ENCODE data around the gene PRKG2. TPM values are rescaled to one million over a fixed set of nuclear protein-coding genes. Genes with fewer than 3 reads are reported as not detected.

The PRKG2 gene
- total and polyA plus RNA-seq, 2 experiments from 2014 or later: 6.7 to 17.4 TPM

- H3K79me2 ChIP-seq: peaks cover 2% of the 10 kb centered on the region
- H3K4me1 ChIP-seq (ENCODE audit: insufficient read depth): no peaks in the 10 kb centered on the region
- no peak overlapping the region for H3K4me3 ChIP-seq
- no peaks in the 10 kb centered on the region for H3K9me2 ChIP-seq (replicated peaks; ENCODE audit: insufficient read depth)
- 88% methylated on average over 6 of the region's 6 CpGs for WGBS (ENCODE audit: low lambda C conversion rate, missing lambda C conversion rate)
- no peak overlapping the region for H3K4me2 ChIP-seq
- H3K27ac ChIP-seq: peak overlapping the region; percentile 71
- no peak for DNase-seq (ENCODE audit: low spot score)
- no peaks in the 10 kb centered on the region for H3K9me3 ChIP-seq (ENCODE audit: low read depth)
- no peaks in the 10 kb centered on the region for H4K20me1 ChIP-seq (ENCODE audit: insufficient read depth, poor library complexity, severe bottlenecking)
- H2AFZ ChIP-seq: no peak overlapping the region
- TF ChIP-seq EZH2 (IDR thresholded peaks at IDR 0.05; ENCODE audit: borderline replicate concordance): no peak
- no peak for TF ChIP-seq CTCF (IDR thresholded peaks at IDR 0.05; ENCODE audit: poor library complexity)
- TF ChIP-seq EZH2phosphoT487 (IDR thresholded peaks at IDR 0.05; ENCODE audit: low read depth, severe bottlenecking, unreplicated experiment): no peak
- H3K36me3 ChIP-seq (replicated peaks; ENCODE audit: insufficient read depth, low read depth): no peaks in the 10 kb centered on the region
- H3K27me3 ChIP-seq: no peaks in the 10 kb centered on the region
Observed at GRCh38 chr4:81195475-81195874, 19.5 kb downstream of the PRKG2 start.

GRCh38 chr4:81194286-81194685 lies 20.7 kb downstream of the PRKG2 start:
- H3K27me3 ChIP-seq: no peaks in the 10 kb centered on the region
- TF ChIP-seq EZH2 (IDR thresholded peaks at IDR 0.05; ENCODE audit: borderline replicate concordance): no peak
- TF ChIP-seq EZH2phosphoT487 (IDR thresholded peaks at IDR 0.05; ENCODE audit: low read depth, severe bottlenecking, unreplicated experiment): no peak
- TF ChIP-seq CTCF (IDR thresholded peaks at IDR 0.05; ENCODE audit: poor library complexity): no peak

GRCh38 chr4:81180916-81181315 lies 34.1 kb downstream of the PRKG2 start:
- H3K27ac ChIP-seq: no peak overlapping the region
- no peaks in the 10 kb centered on the region for H4K20me1 ChIP-seq (ENCODE audit: insufficient read depth, poor library complexity, severe bottlenecking)
- no peak overlapping the region for H3K4me2 ChIP-seq
- H3K9me3 ChIP-seq (ENCODE audit: low read depth): no peaks in the 10 kb centered on the region
- no peaks in the 10 kb centered on the region for H3K79me2 ChIP-seq
- H3K36me3 ChIP-seq (replicated peaks; ENCODE audit: insufficient read depth, low read depth): no peaks in the 10 kb centered on the region
- H2AFZ ChIP-seq: no peak overlapping the region
- DNase-seq (ENCODE audit: low spot score): no peak
- TF ChIP-seq CTCF (IDR thresholded peaks at IDR 0.05; ENCODE audit: poor library complexity): no peak
- WGBS (ENCODE audit: low lambda C conversion rate, missing lambda C conversion rate): 50% methylated on average over 1 of the region's 1 CpG
- no peak overlapping the region for H3K4me3 ChIP-seq
- H3K27me3 ChIP-seq: no peaks in the 10 kb centered on the region
- no peaks in the 10 kb centered on the region for H3K9me2 ChIP-seq (replicated peaks; ENCODE audit: insufficient read depth)
- H3K4me1 ChIP-seq (ENCODE audit: insufficient read depth): no peaks in the 10 kb centered on the region

More at GRCh38 chr4:81194286-81194685, 20.7 kb downstream of the PRKG2 start:
- Histone ChIP-seq H3K9me2 (replicated peaks; ENCODE audit: insufficient read depth) (no peaks in the 10 kb centered on the region), H2AFZ (no peak overlapping the region), H3K4me2 (no peak overlapping the region), H3K4me3 (no peak overlapping the region), H3K79me2 (peaks cover 2% of the 10 kb centered on the region), H3K36me3 (replicated peaks; ENCODE audit: insufficient read depth, low read depth) (no peaks in the 10 kb centered on the region), H3K27ac (no peak overlapping the region), H3K4me1 (ENCODE audit: insufficient read depth) (no peaks in the 10 kb centered on the region), H3K9me3 (ENCODE audit: low read depth) (no peaks in the 10 kb centered on the region), H4K20me1 (ENCODE audit: insufficient read depth, poor library complexity, severe bottlenecking) (no peaks in the 10 kb centered on the region)
- no peak for DNase-seq (ENCODE audit: low spot score)
- WGBS (ENCODE audit: low lambda C conversion rate, missing lambda C conversion rate): 85% methylated on average over 3 of the region's 3 CpGs

- TF ChIP-seq CTCF (IDR thresholded peaks at IDR 0.05; ENCODE audit: poor library complexity) (no peak), EZH2 (IDR thresholded peaks at IDR 0.05; ENCODE audit: borderline replicate concordance) (no peak), EZH2phosphoT487 (IDR thresholded peaks at IDR 0.05; ENCODE audit: low read depth, severe bottlenecking, unreplicated experiment) (no peak)
- Histone ChIP-seq H3K36me3 (replicated peaks; ENCODE audit: insufficient read depth, low read depth) (no peaks in the 10 kb centered on the region), H2AFZ (no peak overlapping the region), H3K79me2 (no peaks in the 10 kb centered on the region), H3K9me3 (ENCODE audit: low read depth) (no peaks in the 10 kb centered on the region), H3K4me1 (ENCODE audit: insufficient read depth) (no peaks in the 10 kb centered on the region), H4K20me1 (ENCODE audit: insufficient read depth, poor library complexity, severe bottlenecking) (no peaks in the 10 kb centered on the region), H3K9me2 (replicated peaks; ENCODE audit: insufficient read depth) (no peaks in the 10 kb centered on the region), H3K27me3 (no peaks in the 10 kb centered on the region), H3K4me3 (no peak overlapping the region), H3K4me2 (no peak overlapping the region), H3K27ac (no peak overlapping the region)
- DNase-seq (ENCODE audit: low spot score): no peak
- WGBS (ENCODE audit: low lambda C conversion rate, missing lambda C conversion rate): 75% methylated on average over 3 of the region's 3 CpGs
Observed at GRCh38 chr4:81179326-81179725, 35.7 kb downstream of the PRKG2 start.
